SK-N-SH (cell line): ENCODE results near the gene DPP10. TPM values are rescaled to one million over a fixed set of nuclear protein-coding genes. Genes with fewer than 3 reads are reported as not detected.

Source experiments
- CTCF ChIA-PET: fragments of 300-600, 350-600 bp; formaldehyde crosslinking; extraction: SDS; loops from one replicate; lab custom pipeline; 2021; lab: Yijun Ruan, JAX
- POLR2A ChIA-PET: fragments of 350-600 bp; sonication (Branson Sonifier 250); formaldehyde crosslinking; extraction: SDS; loops from one replicate; lab custom pipeline; 2020; ENCODE audit warnings: antibody characterized with exemption, inconsistent platforms; lab: Yijun Ruan, JAX
- DNase-seq: peaks from one replicate; pipeline ENCODE4 v3.0.0; 2012
- H2AFZ ChIP-seq: fragments of 200-600 bp; sonication (generic); 2 replicates; pipeline ENCODE4 v1.8.1; 2016; ENCODE audit warnings: antibody characterized with exemption, mild to moderate bottlenecking, low read depth
- H3F3A ChIP-seq: fragments of 200-600 bp; sonication (generic); replicated peaks from 2 replicates; pipeline ENCODE3; 2016; ENCODE audit warnings: antibody characterized with exemption, mild to moderate bottlenecking; ENCODE audit not compliant: insufficient read depth
- H3K27ac ChIP-seq, 2 experiments: fragments of 200-500 bp in 1 of 2; fragments of 200-600 bp in 1 of 2; sonication (Bioruptor generic) in 1 of 2; sonication (generic), shearing (Covaris generic) in 1 of 2; 2 replicates each; pipeline versions ENCODE4 v1.5.1 to v1.6.1; 2014 to 2016; ENCODE audit warnings: low read depth in 2 of 2, inconsistent platforms in 1 of 2, low read length in 1 of 2, mild to moderate bottlenecking in 1 of 2, mixed read lengths in 1 of 2
- H3K27me3 ChIP-seq: fragments of 200-600 bp; sonication (generic), shearing (Covaris generic); 2 replicates; pipeline ENCODE4 v1.6.1; 2016; ENCODE audit warnings: mixed run types; ENCODE audit not compliant: insufficient read depth
- H3K36me3 ChIP-seq, 2 experiments: fragments of 200-500 bp in 1 of 2; fragments of 200-600 bp in 1 of 2; sonication (Bioruptor generic) in 1 of 2; sonication (generic) in 1 of 2; replicated peaks in 1 of 2; 2 replicates each; pipeline versions ENCODE3 to v1.5.1; 2014 to 2016; ENCODE audit warnings: low read length in 1 of 2, mild to moderate bottlenecking in 1 of 2; ENCODE audit not compliant: insufficient read depth in 2 of 2, control insufficient read depth in 1 of 2
- H3K4me1 ChIP-seq, 2 experiments: fragments of 200-500 bp in 1 of 2; fragments of 200-600 bp in 1 of 2; sonication (Bioruptor generic) in 1 of 2; sonication (generic), shearing (Covaris generic) in 1 of 2; 2 replicates each; pipeline versions ENCODE4 v1.5.1 to v1.6.1; 2014 to 2016; ENCODE audit warnings: low read depth in 1 of 2, low read length in 1 of 2, mixed run types in 1 of 2; ENCODE audit not compliant: insufficient read depth in 2 of 2, control insufficient read depth in 1 of 2
- H3K4me2 ChIP-seq: fragments of 200-600 bp; sonication (generic), shearing (Covaris generic); 2 replicates; pipeline ENCODE4 v1.6.1; 2017; ENCODE audit warnings: mixed run types
- H3K4me3 ChIP-seq, 2 experiments: fragments of 200-500 bp in 1 of 2; fragments of 200-600 bp in 1 of 2; sonication (Bioruptor generic) in 1 of 2; sonication (generic), shearing (Covaris generic) in 1 of 2; 2 replicates each; pipeline versions ENCODE4 v1.5.1 to v1.8.1; 2014 to 2016; ENCODE audit warnings: low read depth in 2 of 2, inconsistent platforms in 1 of 2, low read length in 1 of 2, mild to moderate bottlenecking in 1 of 2, mixed read lengths in 1 of 2, moderate library complexity in 1 of 2
- H3K79me2 ChIP-seq: fragments of 200-600 bp; sonication (generic); 2 replicates; pipeline ENCODE4 v1.8.1; 2017; ENCODE audit warnings: mild to moderate bottlenecking; ENCODE audit not compliant: insufficient read depth
- H3K9ac ChIP-seq: fragments of 200-600 bp; sonication (generic); 2 replicates; pipeline ENCODE4 v1.6.1; 2017; ENCODE audit warnings: mixed run types
- H3K9me2 ChIP-seq: fragments of 200-600 bp; sonication (generic); 2 replicates; pipeline ENCODE4 v1.6.1; 2017; ENCODE audit warnings: mixed run types
- H3K9me3 ChIP-seq: fragments of 200-600 bp; sonication (generic); 2 replicates; pipeline ENCODE4 v1.6.1; 2017; ENCODE audit warnings: mixed run types, mild to moderate bottlenecking, moderate library complexity
- H4K20me1 ChIP-seq: fragments of 200-600 bp; sonication (generic); 2 replicates; pipeline ENCODE4 v1.6.1; 2017; ENCODE audit warnings: mild to moderate bottlenecking, mixed run types; ENCODE audit not compliant: insufficient read depth
- EP300 ChIP-seq, 2 experiments: IDR thresholded peaks; 2 replicates each; pipeline versions ENCODE4 v1.4.0 to v1.6.1; 2012; ENCODE audit warnings: borderline replicate concordance in 1 of 2, low read depth in 1 of 2, low read length in 1 of 2
- EZH2phosphoT487 ChIP-seq: fragments of 200-600 bp; sonication (generic); IDR thresholded peaks from 2 replicates; pipeline ENCODE4 v1.6.1; 2017; ENCODE audit warnings: low read depth, mixed run types, mild to moderate bottlenecking, antibody characterized with exemption, moderate library complexity, borderline replicate concordance
- FOXM1 ChIP-seq: IDR thresholded peaks from 2 replicates; pipeline ENCODE4 v1.4.0; 2012; ENCODE audit warnings: low read depth, mild to moderate bottlenecking
- GABPA ChIP-seq: IDR thresholded peaks from 2 replicates; pipeline ENCODE4 v1.4.0; 2012; ENCODE audit warnings: low read depth, mild to moderate bottlenecking
- MXI1 ChIP-seq: IDR thresholded peaks from 2 replicates; pipeline ENCODE4 v1.6.1; 2012; ENCODE audit warnings: mild to moderate bottlenecking, low read depth, low read length, improper control_type of control experiment
- NFIC ChIP-seq: IDR thresholded peaks from 2 replicates; pipeline ENCODE4 v1.4.0; 2012; ENCODE audit warnings: borderline replicate concordance
- PBX3 ChIP-seq: IDR thresholded peaks from 2 replicates; pipeline ENCODE4; 2012
- RAD21 ChIP-seq: IDR thresholded peaks from 2 replicates; pipeline ENCODE4 v1.6.1; 2012; ENCODE audit warnings: mild to moderate bottlenecking, low read length
- RFX5 ChIP-seq: IDR thresholded peaks from 2 replicates; pipeline ENCODE4 v1.6.1; 2012; ENCODE audit warnings: mild to moderate bottlenecking, improper control_type of control experiment, low read length
- RXRA ChIP-seq: IDR thresholded peaks from 2 replicates; pipeline ENCODE4 v1.4.0; 2012; ENCODE audit warnings: low read depth, mild to moderate bottlenecking, borderline replicate concordance
- SIN3A ChIP-seq: IDR thresholded peaks from 2 replicates; pipeline ENCODE4 v1.6.1; 2012; ENCODE audit warnings: low read depth, mild to moderate bottlenecking, low read length, moderate library complexity, borderline replicate concordance
- TEAD4 ChIP-seq: IDR thresholded peaks from 2 replicates; pipeline ENCODE4 v1.4.0; 2012; ENCODE audit warnings: mild to moderate bottlenecking, borderline replicate concordance; ENCODE audit not compliant: insufficient read depth
- USF2 ChIP-seq: fragments of 150-350 bp; IDR thresholded peaks from 2 replicates; pipeline ENCODE4 v1.6.1; 2017; ENCODE audit warnings: antibody characterized with exemption, low read length, low read depth, borderline replicate concordance
- WGBS: methylation state at CpG from one replicate; pipeline ENCODE4 v1.1.6; 2017; ENCODE audit warnings: low lambda C conversion rate; 5-methylcytosine and 5-hydroxymethylcytosine counted together
- polyA plus RNA-seq, 3 experiments: library from polyadenylated mRNA; depleted of rRNA; stranded (reverse); fragments of >200 nt; gene quantifications; 2 replicates each; pipeline ENCODE4 v1.2.3, GENCODE V29; 2012
- TF ChIP-seq, protein P1 (sequence below): fragments of 200-600 bp; sonication (generic); IDR thresholded peaks from 2 replicates; pipeline ENCODE4 v1.6.1; 2017; ENCODE audit warnings: antibody characterized with exemption, mild to moderate bottlenecking, moderate library complexity
- TF ChIP-seq, protein P2 (sequence below): IDR thresholded peaks from 2 replicates; pipeline ENCODE4 v1.4.0; 2012; ENCODE audit warnings: low read depth
- TF ChIP-seq, protein P3 (sequence below): IDR thresholded peaks from 2 replicates; pipeline ENCODE4 v1.4.0; 2012; ENCODE audit warnings: low read depth, borderline replicate concordance
- TF ChIP-seq, protein P4 (sequence below): IDR thresholded peaks from 2 replicates; pipeline ENCODE4 v1.6.1; 2012; ENCODE audit warnings: mild to moderate bottlenecking, low read depth, low read length, moderate library complexity

DPP10 gene
- polyA plus RNA-seq, 1 of the 3 experiments (the other 2 are of a cell fraction): not detected

DNA sequence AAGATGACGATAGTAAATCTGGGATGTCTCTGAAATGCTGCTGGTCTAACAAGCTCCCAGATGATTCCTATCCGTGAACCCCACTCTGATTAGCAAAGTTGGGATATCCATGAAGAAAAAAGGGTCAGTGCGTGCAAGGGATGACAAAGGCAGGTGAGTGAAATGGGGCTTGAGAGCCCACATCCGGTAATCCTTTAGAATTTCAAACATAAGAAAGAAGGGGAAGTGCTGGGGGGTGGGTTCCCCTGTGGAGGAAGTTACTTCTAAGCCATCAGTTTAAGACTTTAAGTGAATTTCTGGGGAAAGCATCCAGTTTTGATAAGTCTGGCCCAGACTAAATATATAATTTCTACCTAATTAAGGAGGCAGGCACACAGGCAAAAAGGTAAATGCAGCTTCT lies 209.5 kb downstream of the DPP10 start:
- 13% methylated on average over 4 of the region's 4 CpGs for WGBS
- H3K9me2 ChIP-seq: no peaks in the 10 kb centered on the region
- no peak for DNase-seq
- no peaks in the 10 kb centered on the region for H3K9me3 ChIP-seq
- CTCF ChIA-PET: no interaction called here
- H4K20me1 ChIP-seq: no peaks in the 10 kb centered on the region
- TF ChIP-seq, protein P1, sequence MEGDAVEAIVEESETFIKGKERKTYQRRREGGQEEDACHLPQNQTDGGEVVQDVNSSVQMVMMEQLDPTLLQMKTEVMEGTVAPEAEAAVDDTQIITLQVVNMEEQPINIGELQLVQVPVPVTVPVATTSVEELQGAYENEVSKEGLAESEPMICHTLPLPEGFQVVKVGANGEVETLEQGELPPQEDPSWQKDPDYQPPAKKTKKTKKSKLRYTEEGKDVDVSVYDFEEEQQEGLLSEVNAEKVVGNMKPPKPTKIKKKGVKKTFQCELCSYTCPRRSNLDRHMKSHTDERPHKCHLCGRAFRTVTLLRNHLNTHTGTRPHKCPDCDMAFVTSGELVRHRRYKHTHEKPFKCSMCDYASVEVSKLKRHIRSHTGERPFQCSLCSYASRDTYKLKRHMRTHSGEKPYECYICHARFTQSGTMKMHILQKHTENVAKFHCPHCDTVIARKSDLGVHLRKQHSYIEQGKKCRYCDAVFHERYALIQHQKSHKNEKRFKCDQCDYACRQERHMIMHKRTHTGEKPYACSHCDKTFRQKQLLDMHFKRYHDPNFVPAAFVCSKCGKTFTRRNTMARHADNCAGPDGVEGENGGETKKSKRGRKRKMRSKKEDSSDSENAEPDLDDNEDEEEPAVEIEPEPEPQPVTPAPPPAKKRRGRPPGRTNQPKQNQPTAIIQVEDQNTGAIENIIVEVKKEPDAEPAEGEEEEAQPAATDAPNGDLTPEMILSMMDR: no peak
- TF ChIP-seq EP300 (IDR thresholded peaks at IDR 0.05; ENCODE audit: borderline replicate concordance in 1 of 2, low read depth in 1 of 2, low read length in 1 of 2) (no peak), USF2 (no peak), RAD21 (no peak), NFIC (no peak), RXRA (no peak), EZH2phosphoT487 (no peak), RFX5 (no peak), SIN3A (no peak), FOXM1 (no peak), MXI1 (no peak), TEAD4 (no peak), PBX3 (no peak), GABPA (no peak)
- TF ChIP-seq, protein P2, sequence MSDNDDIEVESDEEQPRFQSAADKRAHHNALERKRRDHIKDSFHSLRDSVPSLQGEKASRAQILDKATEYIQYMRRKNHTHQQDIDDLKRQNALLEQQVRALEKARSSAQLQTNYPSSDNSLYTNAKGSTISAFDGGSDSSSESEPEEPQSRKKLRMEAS: no peak
- TF ChIP-seq, protein P3, sequence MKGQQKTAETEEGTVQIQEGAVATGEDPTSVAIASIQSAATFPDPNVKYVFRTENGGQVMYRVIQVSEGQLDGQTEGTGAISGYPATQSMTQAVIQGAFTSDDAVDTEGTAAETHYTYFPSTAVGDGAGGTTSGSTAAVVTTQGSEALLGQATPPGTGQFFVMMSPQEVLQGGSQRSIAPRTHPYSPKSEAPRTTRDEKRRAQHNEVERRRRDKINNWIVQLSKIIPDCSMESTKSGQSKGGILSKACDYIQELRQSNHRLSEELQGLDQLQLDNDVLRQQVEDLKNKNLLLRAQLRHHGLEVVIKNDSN: no peak
- TF ChIP-seq, protein P4, sequence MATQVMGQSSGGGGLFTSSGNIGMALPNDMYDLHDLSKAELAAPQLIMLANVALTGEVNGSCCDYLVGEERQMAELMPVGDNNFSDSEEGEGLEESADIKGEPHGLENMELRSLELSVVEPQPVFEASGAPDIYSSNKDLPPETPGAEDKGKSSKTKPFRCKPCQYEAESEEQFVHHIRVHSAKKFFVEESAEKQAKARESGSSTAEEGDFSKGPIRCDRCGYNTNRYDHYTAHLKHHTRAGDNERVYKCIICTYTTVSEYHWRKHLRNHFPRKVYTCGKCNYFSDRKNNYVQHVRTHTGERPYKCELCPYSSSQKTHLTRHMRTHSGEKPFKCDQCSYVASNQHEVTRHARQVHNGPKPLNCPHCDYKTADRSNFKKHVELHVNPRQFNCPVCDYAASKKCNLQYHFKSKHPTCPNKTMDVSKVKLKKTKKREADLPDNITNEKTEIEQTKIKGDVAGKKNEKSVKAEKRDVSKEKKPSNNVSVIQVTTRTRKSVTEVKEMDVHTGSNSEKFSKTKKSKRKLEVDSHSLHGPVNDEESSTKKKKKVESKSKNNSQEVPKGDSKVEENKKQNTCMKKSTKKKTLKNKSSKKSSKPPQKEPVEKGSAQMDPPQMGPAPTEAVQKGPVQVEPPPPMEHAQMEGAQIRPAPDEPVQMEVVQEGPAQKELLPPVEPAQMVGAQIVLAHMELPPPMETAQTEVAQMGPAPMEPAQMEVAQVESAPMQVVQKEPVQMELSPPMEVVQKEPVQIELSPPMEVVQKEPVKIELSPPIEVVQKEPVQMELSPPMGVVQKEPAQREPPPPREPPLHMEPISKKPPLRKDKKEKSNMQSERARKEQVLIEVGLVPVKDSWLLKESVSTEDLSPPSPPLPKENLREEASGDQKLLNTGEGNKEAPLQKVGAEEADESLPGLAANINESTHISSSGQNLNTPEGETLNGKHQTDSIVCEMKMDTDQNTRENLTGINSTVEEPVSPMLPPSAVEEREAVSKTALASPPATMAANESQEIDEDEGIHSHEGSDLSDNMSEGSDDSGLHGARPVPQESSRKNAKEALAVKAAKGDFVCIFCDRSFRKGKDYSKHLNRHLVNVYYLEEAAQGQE: no peak
- H3K4me1 ChIP-seq: no peaks in the 10 kb centered on the region
- POLR2A ChIA-PET: no interaction called here
- no peak overlapping the region for H3K9ac ChIP-seq
- no peak overlapping the region for H3K4me3 ChIP-seq
- H3K79me2 ChIP-seq: no peaks in the 10 kb centered on the region
- no peak overlapping the region for H3K27ac ChIP-seq
- no peak overlapping the region for H3K4me2 ChIP-seq
- no peak overlapping the region for H2AFZ ChIP-seq
- no peaks in the 10 kb centered on the region for H3F3A ChIP-seq
- H3K27me3 ChIP-seq: no peaks in the 10 kb centered on the region
- no peaks in the 10 kb centered on the region for H3K36me3 ChIP-seq
